Measurements from ENCODE around the gene DOLPP1. TPM values are rescaled to one million over a fixed set of nuclear protein-coding genes. Genes with fewer than 3 reads are reported as not detected.
"Not testable (repeated sequence)": the region's sequence is repeated elsewhere in the genome, so short reads cannot be mapped to it uniquely, and the experiment has no call there.

DOLPP1 gene
- total RNA-seq, 1 donor from 2014 or later = 9.4 TPM

GRCh38 chr9:129111528-129112151 lies 30.7 kb downstream of the DOLPP1 start:
- Histone ChIP-seq H3K27ac (replicated peaks) (peak overlapping the region; percentile 99), H3K4me3 (peak overlapping the region; percentile 89), H3K27me3 (ENCODE audit: low read depth) (no peaks in the 10 kb centered on the region), H3K36me3 (peaks cover 13% of the 10 kb centered on the region), H3K9me3 (replicated peaks) (no peaks in the 10 kb centered on the region), H3K4me1 (peaks cover 64% of the 10 kb centered on the region)
- TF ChIP-seq, protein P1, sequence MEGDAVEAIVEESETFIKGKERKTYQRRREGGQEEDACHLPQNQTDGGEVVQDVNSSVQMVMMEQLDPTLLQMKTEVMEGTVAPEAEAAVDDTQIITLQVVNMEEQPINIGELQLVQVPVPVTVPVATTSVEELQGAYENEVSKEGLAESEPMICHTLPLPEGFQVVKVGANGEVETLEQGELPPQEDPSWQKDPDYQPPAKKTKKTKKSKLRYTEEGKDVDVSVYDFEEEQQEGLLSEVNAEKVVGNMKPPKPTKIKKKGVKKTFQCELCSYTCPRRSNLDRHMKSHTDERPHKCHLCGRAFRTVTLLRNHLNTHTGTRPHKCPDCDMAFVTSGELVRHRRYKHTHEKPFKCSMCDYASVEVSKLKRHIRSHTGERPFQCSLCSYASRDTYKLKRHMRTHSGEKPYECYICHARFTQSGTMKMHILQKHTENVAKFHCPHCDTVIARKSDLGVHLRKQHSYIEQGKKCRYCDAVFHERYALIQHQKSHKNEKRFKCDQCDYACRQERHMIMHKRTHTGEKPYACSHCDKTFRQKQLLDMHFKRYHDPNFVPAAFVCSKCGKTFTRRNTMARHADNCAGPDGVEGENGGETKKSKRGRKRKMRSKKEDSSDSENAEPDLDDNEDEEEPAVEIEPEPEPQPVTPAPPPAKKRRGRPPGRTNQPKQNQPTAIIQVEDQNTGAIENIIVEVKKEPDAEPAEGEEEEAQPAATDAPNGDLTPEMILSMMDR (IDR thresholded peaks at IDR 0.05; ENCODE audit: borderline replicate concordance) = no peak
- no peak for DNase-seq
- intact Hi-C loops (cut with micrococcal nuclease) = no loop called here

GRCh38 chr9:129112526-129112925 lies 31.6 kb downstream of the DOLPP1 start:
- H3K27me3 ChIP-seq (ENCODE audit: low read depth); intact Hi-C loops (cut with micrococcal nuclease); H3K27ac ChIP-seq (replicated peaks); H3K9me3 ChIP-seq (replicated peaks); DNase-seq; H3K36me3 ChIP-seq: not testable (repeated sequence)
- H3K4me3 ChIP-seq = peak overlapping the region; percentile 89
- H3K4me1 ChIP-seq = peaks cover 64% of the 10 kb centered on the region

- Histone ChIP-seq H3K36me3 (no peaks in the 10 kb centered on the region), H3K4me3 (no peak overlapping the region), H3K9me3 (replicated peaks) (no peaks in the 10 kb centered on the region), H3K27ac (replicated peaks) (no peak overlapping the region), H3K27me3 (ENCODE audit: low read depth) (no peaks in the 10 kb centered on the region), H3K4me1 (peaks cover 61% of the 10 kb centered on the region)
- no peak for DNase-seq
- intact Hi-C loops (cut with micrococcal nuclease) = no loop called here
- TF ChIP-seq, protein P1 (IDR thresholded peaks at IDR 0.05; ENCODE audit: borderline replicate concordance) = no peak
Observed at GRCh38 chr9:129113645-129114304, 32.9 kb downstream of the DOLPP1 start.

DNA sequence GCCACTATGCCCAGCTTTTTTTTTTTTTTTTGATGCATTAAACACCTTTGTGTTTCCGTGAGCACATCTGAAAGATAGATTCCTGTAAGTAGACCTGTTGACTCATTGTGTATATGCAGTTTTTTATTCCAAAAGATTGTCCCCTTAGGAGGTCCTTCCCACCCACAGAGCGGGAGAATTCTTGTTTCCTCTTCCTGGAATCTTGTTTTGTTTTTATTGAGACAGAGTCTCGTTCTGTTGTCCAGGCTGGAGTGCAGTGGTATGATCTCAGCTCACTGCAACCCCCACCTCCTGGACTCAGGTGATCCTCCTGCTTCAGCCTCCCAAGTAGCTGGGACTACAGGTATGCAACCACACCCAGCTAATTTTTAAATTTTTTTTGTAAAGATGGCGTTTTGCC lies 37.9 kb downstream of the DOLPP1 start:
- no peaks in the 10 kb centered on the region for H3K9me3 ChIP-seq (replicated peaks)
- H3K4me3 ChIP-seq = no peak overlapping the region
- no peak overlapping the region for H3K27ac ChIP-seq (replicated peaks)
- H3K27me3 ChIP-seq (ENCODE audit: low read depth) = no peaks in the 10 kb centered on the region
- TF ChIP-seq, protein P1 (IDR thresholded peaks at IDR 0.05; ENCODE audit: borderline replicate concordance) = no peak
- no peak for DNase-seq
- peaks cover 33% of the 10 kb centered on the region for H3K36me3 ChIP-seq
- intact Hi-C loops (cut with micrococcal nuclease) = no loop called here
- peaks cover 20% of the 10 kb centered on the region for H3K4me1 ChIP-seq

DNA sequence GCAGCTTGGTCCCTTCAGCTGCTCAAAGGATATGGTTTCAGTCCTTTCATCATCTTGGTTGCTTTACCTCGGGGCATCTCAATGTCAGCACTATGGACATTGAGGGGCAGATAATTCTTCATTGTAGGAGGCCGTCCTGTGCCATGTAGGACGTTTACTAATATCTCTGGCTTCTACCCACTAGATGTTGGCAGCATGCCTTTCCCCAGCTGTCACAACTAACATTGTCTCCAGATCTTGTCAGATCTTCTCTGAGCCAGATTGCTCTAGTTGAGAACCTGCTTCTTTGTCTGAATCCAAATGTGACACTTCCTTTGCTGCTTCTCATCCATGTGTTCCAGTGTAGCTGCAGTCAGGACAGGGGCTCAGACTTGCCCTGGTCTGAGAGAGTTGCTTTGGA lies 40.6 kb downstream of the DOLPP1 start:
- Histone ChIP-seq H3K27ac (replicated peaks) (no peak overlapping the region), H3K9me3 (replicated peaks) (no peaks in the 10 kb centered on the region), H3K27me3 (ENCODE audit: low read depth) (no peaks in the 10 kb centered on the region), H3K36me3 (peaks cover 52% of the 10 kb centered on the region), H3K4me3 (no peak overlapping the region), H3K4me1 (no peaks in the 10 kb centered on the region)
- intact Hi-C loops (cut with micrococcal nuclease) = no loop called here
- DNase-seq = no peak
- TF ChIP-seq, protein P1 (IDR thresholded peaks at IDR 0.05; ENCODE audit: borderline replicate concordance) = no peak

DNA sequence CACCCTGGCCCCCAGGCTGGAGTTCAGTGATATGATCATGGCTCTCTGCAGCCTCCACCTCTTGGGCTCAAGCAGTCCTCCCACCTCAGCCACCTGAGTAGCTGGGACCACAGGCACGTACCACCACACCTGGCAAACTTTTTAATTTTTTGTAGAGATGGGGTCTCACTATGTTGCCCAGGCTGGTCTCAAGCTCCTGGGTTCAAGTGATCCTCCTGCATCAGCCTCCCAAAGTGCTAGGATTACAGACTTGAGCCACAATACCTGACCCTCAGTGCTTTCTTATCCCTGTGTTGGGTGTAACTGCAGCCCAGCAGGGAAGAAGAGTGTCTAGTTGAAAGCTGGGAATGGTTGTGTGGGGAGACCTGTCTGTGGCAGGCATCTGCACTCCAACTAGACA lies 41.2 kb downstream of the DOLPP1 start:
- TF ChIP-seq, protein P1 (IDR thresholded peaks at IDR 0.05; ENCODE audit: borderline replicate concordance) = no peak
- H3K4me3 ChIP-seq = no peak overlapping the region
- H3K9me3 ChIP-seq (replicated peaks) = no peaks in the 10 kb centered on the region
- peaks cover 52% of the 10 kb centered on the region for H3K36me3 ChIP-seq
- intact Hi-C loops (cut with micrococcal nuclease) = no loop called here
- no peak for DNase-seq
- no peak overlapping the region for H3K27ac ChIP-seq (replicated peaks)
- H3K27me3 ChIP-seq (ENCODE audit: low read depth) = no peaks in the 10 kb centered on the region
- H3K4me1 ChIP-seq = peaks cover 6% of the 10 kb centered on the region

DNA sequence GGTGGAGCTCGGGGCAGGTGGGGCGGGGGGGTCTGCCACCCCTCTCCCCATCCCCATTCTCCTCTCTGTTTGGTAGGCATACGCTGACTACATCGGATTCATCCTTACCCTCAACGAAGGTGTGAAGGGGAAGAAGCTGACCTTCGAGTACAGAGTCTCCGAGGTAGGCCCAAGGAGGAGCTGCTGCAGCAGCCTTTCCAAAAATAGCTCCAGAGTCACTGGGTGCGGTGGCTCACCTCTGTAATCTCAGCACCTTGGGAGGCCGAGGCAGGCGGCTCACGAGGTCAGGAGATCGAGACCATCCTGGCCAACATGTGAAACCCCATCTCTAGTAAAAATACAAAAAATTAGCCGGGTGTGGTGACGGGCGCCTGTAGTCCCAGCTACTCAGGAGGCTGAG lies 42.1 kb downstream of the DOLPP1 start:
- H3K4me3 ChIP-seq; DNase-seq; H3K9me3 ChIP-seq (replicated peaks); H3K4me1 ChIP-seq; H3K27ac ChIP-seq (replicated peaks); H3K27me3 ChIP-seq (ENCODE audit: low read depth); intact Hi-C loops (cut with micrococcal nuclease): not testable (repeated sequence)
- H3K36me3 ChIP-seq = peaks cover 59% of the 10 kb centered on the region
